ENCODE measurements around the gene RSBN1L. TPM values are rescaled to one million over a fixed set of nuclear protein-coding genes. Genes with fewer than 3 reads are reported as not detected.

The RSBN1L gene
- total RNA-seq, 1 donor from 2014 or later = 25.9 TPM

GRCh38 chr7:77667459-77668086, 28.7 kb upstream of the RSBN1L start:
- no peak for DNase-seq
- ChIA-PET CTCF (interaction anchor here (1.4 kb wide), 1 partner anchor 9 kb away, joined by 4 read pairs; no protein-coding TSS in a partner anchor), POLR2A (no interaction called here)
- no peak for ATAC-seq (ENCODE audit: low read depth)
- no peaks in the 10 kb centered on the region for H3K4me1 Mint-ChIP-seq
- no peak overlapping the region for H3K4me3 Mint-ChIP-seq
- H3K27ac Mint-ChIP-seq = no peak overlapping the region
- no peaks in the 10 kb centered on the region for H3K9me3 Mint-ChIP-seq
- no peaks in the 10 kb centered on the region for H3K27me3 Mint-ChIP-seq
- intact Hi-C loops (cut with micrococcal nuclease) = no loop called here
- H3K36me3 Mint-ChIP-seq (ENCODE audit: low read depth) = no peaks in the 10 kb centered on the region
- TF ChIP-seq CTCF (IDR thresholded peaks at IDR 0.05) = no peak

- POLR2A ChIA-PET = no interaction called here
- ATAC-seq (ENCODE audit: low read depth) (no peak), DNase-seq (no peak)
- Mint-ChIP-seq H3K27ac (no peak overlapping the region), H3K27me3 (no peaks in the 10 kb centered on the region), H3K4me3 (no peak overlapping the region), H3K36me3 (ENCODE audit: low read depth) (no peaks in the 10 kb centered on the region), H3K4me1 (no peaks in the 10 kb centered on the region), H3K9me3 (no peaks in the 10 kb centered on the region)
- CTCF ChIA-PET = interaction anchor here (0.9 kb wide), 1 partner anchor 85 kb away, joined by 3 read pairs; no protein-coding TSS in a partner anchor
- TF ChIP-seq CTCF (IDR thresholded peaks at IDR 0.05) = no peak
- intact Hi-C loops (cut with micrococcal nuclease) = no loop called here
These were observed 21.4 kb upstream of the RSBN1L start for GRCh38 chr7:77674878-77675277.

- ChIA-PET CTCF (no interaction called here), POLR2A (no interaction called here)
- no peak for TF ChIP-seq CTCF (IDR thresholded peaks at IDR 0.05)
- H3K27me3 Mint-ChIP-seq = no peaks in the 10 kb centered on the region
- no peak for ATAC-seq (ENCODE audit: low read depth)
- intact Hi-C loops (cut with micrococcal nuclease) = no loop called here
- H3K9me3 Mint-ChIP-seq = no peaks in the 10 kb centered on the region
- no peaks in the 10 kb centered on the region for H3K4me1 Mint-ChIP-seq
- no peak for DNase-seq
- no peak overlapping the region for H3K4me3 Mint-ChIP-seq
- H3K27ac Mint-ChIP-seq = no peak overlapping the region
- peaks cover 20% of the 10 kb centered on the region for H3K36me3 Mint-ChIP-seq (ENCODE audit: low read depth)
These were observed 16.7 kb upstream of the RSBN1L start for GRCh38 chr7:77679608-77680007.

GRCh38 chr7:77680266-77680665, 16.0 kb upstream of the RSBN1L start:
- TF ChIP-seq CTCF (IDR thresholded peaks at IDR 0.05) = no peak
- ChIA-PET CTCF (no interaction called here), POLR2A (no interaction called here)
- H3K36me3 Mint-ChIP-seq (ENCODE audit: low read depth) = peaks cover 24% of the 10 kb centered on the region
- no peaks in the 10 kb centered on the region for H3K4me1 Mint-ChIP-seq
- ATAC-seq (ENCODE audit: low read depth) (no peak), DNase-seq (no peak)
- no peaks in the 10 kb centered on the region for H3K27me3 Mint-ChIP-seq
- intact Hi-C loops (cut with micrococcal nuclease) = no loop called here
- H3K9me3 Mint-ChIP-seq = no peaks in the 10 kb centered on the region
- H3K27ac Mint-ChIP-seq = no peak overlapping the region
- no peak overlapping the region for H3K4me3 Mint-ChIP-seq

- ATAC-seq (ENCODE audit: low read depth) (no peak), DNase-seq (no peak)
- ChIA-PET POLR2A (no interaction called here), CTCF (interaction anchor here (1.3 kb wide), 1 partner anchor 32 kb away, joined by 3 read pairs; no protein-coding TSS in a partner anchor)
- H3K27ac Mint-ChIP-seq = no peak overlapping the region
- TF ChIP-seq CTCF (IDR thresholded peaks at IDR 0.05) = no peak
- no peak overlapping the region for H3K4me3 Mint-ChIP-seq
- peaks cover 9% of the 10 kb centered on the region for H3K4me1 Mint-ChIP-seq
- H3K27me3 Mint-ChIP-seq = no peaks in the 10 kb centered on the region
- intact Hi-C loops (cut with micrococcal nuclease) = no loop called here
- H3K36me3 Mint-ChIP-seq (ENCODE audit: low read depth) = peaks cover 27% of the 10 kb centered on the region
- H3K9me3 Mint-ChIP-seq = no peaks in the 10 kb centered on the region
These were observed 12.2 kb upstream of the RSBN1L start for GRCh38 chr7:77684030-77684429.

Data from activated B cell treated with CpG ODN at 0.5 μM for 24 hours (primary cell).